GM12873 (cell line): ENCODE data around the gene PGPEP1.

Source experiments
- TF ChIP-seq, protein P1 (sequence below): IDR thresholded peaks from 2 replicates; pipeline ENCODE4 v1.5.1; 2012; ENCODE audit warnings: low read depth, mild to moderate bottlenecking, moderate library complexity, low read length, control low read depth; ENCODE audit not compliant: insufficient read depth; ENCODE audit errors: missing control alignments

The PGPEP1 gene

DNA sequence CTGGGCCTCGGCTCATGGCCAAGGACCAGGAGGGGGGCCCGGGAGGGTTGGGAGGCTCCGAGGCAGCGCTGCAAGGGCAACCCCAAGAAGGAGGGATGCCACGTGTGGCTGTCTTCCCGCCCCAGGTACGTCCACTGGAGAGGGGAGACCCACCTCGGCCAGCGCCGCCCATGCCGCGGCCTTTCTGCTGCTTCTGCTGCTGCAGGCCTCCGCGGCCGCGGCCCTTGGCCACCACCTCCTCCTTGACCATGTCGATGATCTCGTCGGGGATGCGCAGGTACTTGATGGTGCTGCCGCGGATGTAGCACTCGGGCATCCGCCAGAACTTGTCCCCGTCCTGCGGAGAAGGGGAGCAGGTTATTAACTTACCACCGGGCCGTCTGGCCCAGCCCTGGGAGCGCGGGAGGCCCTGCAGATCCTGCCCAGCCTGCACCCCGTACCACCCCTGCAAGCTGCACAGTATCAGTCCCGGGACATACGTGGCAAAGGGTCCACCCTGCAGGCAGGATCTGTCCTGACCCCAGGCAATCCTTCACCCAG is 30.8 kb upstream of the PGPEP1 start:
- TF ChIP-seq, protein P1, sequence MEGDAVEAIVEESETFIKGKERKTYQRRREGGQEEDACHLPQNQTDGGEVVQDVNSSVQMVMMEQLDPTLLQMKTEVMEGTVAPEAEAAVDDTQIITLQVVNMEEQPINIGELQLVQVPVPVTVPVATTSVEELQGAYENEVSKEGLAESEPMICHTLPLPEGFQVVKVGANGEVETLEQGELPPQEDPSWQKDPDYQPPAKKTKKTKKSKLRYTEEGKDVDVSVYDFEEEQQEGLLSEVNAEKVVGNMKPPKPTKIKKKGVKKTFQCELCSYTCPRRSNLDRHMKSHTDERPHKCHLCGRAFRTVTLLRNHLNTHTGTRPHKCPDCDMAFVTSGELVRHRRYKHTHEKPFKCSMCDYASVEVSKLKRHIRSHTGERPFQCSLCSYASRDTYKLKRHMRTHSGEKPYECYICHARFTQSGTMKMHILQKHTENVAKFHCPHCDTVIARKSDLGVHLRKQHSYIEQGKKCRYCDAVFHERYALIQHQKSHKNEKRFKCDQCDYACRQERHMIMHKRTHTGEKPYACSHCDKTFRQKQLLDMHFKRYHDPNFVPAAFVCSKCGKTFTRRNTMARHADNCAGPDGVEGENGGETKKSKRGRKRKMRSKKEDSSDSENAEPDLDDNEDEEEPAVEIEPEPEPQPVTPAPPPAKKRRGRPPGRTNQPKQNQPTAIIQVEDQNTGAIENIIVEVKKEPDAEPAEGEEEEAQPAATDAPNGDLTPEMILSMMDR, result no peak

DNA sequence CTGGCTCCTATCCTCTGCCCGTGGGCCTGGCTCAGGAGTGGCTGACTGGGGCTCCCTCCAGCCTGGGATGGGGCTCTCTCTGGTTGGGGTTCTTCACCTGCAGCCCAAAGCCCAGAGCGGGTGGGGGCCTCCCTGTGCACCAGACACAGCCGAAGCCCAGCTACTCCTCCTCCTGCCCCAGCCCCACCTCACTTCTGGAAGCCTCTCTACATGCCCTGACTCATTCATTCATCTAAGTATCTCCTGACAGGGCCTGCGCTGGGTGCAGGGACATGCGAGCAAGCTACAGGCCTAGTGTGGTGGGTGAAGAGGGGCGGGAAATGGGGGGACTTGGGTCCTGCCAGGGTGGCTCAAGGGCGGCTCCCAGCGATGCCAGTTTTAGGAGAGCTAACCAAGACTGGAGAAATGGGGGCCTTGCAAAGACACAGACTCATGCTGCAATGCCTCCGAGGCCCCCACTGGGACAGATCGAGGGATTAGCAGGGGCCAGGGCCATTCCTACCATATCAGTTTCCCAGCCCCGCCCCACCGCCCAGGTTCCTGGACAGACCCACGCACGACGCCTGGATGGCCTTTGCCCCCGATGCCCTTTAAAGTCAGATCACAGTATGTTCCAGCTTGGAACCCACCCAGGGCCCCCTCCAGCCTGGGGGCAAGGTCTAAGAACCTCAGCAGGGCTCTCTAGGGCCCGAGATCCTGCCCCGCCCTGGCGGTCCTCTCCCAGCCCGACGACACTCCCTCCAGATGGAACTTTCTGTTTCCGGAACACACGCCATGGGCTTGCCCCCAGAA is 30.1 kb upstream of the PGPEP1 start:
- TF ChIP-seq, protein P1, result no peak

- TF ChIP-seq, protein P1, result no peak
Measured at GRCh38 chr19:18310966-18311365, 29.4 kb upstream of the PGPEP1 start.

DNA sequence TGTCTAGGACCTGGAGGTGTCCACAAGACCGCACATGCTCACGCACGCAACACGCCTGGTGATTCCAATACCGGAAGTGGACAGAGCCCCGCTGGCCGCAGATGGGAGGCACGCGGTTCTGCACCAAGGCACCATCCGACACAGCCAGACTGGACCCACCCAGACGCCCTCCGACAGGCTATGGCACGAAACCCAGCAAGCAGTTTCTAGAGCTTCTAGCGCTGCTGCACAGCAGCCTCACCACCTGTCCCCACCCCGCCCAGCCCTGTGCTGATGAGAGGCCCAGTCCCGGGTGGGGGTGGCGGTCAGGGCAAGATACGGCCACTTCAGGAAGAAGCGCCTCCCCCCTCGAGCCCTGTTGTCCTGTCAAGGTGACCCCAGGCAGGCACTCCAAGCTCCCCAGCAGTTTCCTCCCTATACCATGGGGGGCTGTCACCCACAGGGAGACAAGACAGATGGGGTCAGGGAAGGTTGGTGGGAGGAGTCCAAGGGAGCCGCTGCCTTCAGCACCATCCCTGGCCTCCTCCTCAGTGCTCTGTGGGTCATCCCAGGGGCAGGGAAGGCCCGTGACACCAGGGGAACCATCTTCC is 28.8 kb upstream of the PGPEP1 start:
- TF ChIP-seq, protein P1, result no peak

DNA sequence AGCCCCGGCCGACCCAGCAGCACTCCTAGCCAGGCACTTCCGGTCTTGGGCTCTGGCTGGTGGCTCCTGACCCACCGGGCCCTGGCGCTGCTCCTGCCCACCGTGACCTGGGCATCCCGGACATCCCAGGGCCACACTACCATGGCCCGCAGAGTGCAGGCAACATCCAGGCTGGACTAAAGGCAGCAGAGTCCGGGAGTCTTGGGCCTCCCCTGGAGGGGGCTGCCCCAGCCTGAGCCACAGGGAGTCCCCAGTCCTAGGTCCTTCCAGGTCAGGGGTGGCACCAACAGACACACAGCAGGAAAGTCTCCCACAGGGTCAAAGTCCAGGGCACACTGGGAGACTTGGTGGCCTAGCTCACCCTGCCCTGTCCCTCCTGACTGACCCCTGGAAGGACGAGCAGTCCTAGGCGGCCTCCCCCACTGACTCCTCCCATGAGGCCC is 28.3 kb upstream of the PGPEP1 start:
- TF ChIP-seq, protein P1, result no peak

- TF ChIP-seq, protein P1, result no peak
Measured at GRCh38 chr19:18313398-18313797, 27.0 kb upstream of the PGPEP1 start.
